OCI-LY7 (cell line): Measurements from ENCODE around the gene LINC01488.

Source experiments
- CTCF ChIP-seq: fragments of 200-600 bp; sonication (generic); conservative IDR thresholded peaks from 2 replicates; pipeline ENCODE4 v1.5.1; 2014; ENCODE audit warnings: mild to moderate bottlenecking, antibody characterized with exemption, low read length, moderate library complexity, mixed read lengths
- EZH2phosphoT487 ChIP-seq: fragments of 200-600 bp; sonication (generic); IDR thresholded peaks from 2 replicates; pipeline ENCODE4 v1.6.1; 2018; ENCODE audit warnings: low read depth, borderline replicate concordance, mild to moderate bottlenecking, mixed run types, antibody characterized with exemption, low read length, moderate library complexity, mixed read lengths

- TF ChIP-seq EZH2phosphoT487 (no peak), CTCF (no peak)
Observed at GRCh38 chr11:69468221-69468620, 13.2 kb upstream of the LINC01488 start.
